PFSK-1 (cell line): ENCODE measurements around the gene RAB23.

ENCODE experiments used
- POLR2AphosphoS5 ChIP-seq: IDR thresholded peaks from 2 replicates; pipeline ENCODE4 v1.6.1; 2012; ENCODE audit warnings: low read depth, mild to moderate bottlenecking, control low read depth, low read length, moderate library complexity
- TAF1 ChIP-seq: IDR thresholded peaks from 2 replicates; pipeline ENCODE4 v1.6.1; 2012; ENCODE audit warnings: low read length, control low read depth, borderline replicate concordance; ENCODE audit not compliant: insufficient read depth
- TF ChIP-seq, protein P1 (sequence below), 2 experiments: IDR thresholded peaks; 2 replicates each; pipeline versions ENCODE4 v1.6.1 to v1.8.0; 2011 to 2012; ENCODE audit warnings: low read depth in 2 of 2, low read length in 2 of 2, control low read depth in 1 of 2, inconsistent platforms in 1 of 2, mild to moderate bottlenecking in 1 of 2, moderate library complexity in 1 of 2; ENCODE audit not compliant: insufficient read depth in 1 of 2

DNA sequence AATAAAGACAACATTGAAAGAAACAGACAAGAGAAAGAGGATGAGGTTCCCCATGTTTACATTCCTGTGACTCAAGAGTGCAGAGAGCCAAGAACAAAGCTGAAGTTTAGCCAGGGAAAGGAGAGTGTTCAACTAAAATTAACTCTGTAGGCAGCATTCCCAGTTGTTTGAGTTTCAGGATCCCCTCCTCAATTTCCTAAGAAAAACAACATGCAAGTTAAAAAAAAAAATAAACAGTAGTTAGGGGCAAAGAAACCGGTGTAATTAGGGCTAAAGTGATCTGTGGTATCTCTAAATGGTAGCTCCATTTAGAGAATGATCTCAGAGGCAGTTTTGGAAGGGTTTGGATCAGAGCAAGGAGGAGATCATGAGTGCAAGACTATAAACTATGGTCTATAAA is 30.9 kb upstream of the RAB23 start:
- TF ChIP-seq TAF1 (no peak), POLR2AphosphoS5 (no peak)
- TF ChIP-seq, protein P1, sequence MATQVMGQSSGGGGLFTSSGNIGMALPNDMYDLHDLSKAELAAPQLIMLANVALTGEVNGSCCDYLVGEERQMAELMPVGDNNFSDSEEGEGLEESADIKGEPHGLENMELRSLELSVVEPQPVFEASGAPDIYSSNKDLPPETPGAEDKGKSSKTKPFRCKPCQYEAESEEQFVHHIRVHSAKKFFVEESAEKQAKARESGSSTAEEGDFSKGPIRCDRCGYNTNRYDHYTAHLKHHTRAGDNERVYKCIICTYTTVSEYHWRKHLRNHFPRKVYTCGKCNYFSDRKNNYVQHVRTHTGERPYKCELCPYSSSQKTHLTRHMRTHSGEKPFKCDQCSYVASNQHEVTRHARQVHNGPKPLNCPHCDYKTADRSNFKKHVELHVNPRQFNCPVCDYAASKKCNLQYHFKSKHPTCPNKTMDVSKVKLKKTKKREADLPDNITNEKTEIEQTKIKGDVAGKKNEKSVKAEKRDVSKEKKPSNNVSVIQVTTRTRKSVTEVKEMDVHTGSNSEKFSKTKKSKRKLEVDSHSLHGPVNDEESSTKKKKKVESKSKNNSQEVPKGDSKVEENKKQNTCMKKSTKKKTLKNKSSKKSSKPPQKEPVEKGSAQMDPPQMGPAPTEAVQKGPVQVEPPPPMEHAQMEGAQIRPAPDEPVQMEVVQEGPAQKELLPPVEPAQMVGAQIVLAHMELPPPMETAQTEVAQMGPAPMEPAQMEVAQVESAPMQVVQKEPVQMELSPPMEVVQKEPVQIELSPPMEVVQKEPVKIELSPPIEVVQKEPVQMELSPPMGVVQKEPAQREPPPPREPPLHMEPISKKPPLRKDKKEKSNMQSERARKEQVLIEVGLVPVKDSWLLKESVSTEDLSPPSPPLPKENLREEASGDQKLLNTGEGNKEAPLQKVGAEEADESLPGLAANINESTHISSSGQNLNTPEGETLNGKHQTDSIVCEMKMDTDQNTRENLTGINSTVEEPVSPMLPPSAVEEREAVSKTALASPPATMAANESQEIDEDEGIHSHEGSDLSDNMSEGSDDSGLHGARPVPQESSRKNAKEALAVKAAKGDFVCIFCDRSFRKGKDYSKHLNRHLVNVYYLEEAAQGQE (IDR thresholded peaks at IDR 0.05; ENCODE audit: insufficient read depth in 1 of 2, low read depth in 2 of 2, low read length in 2 of 2), result no peak
